ENCODE results near the gene ATL2. TPM values are rescaled to one million over a fixed set of nuclear protein-coding genes. Genes with fewer than 3 reads are reported as not detected.
"Not testable (repeated sequence)": the region's sequence is repeated elsewhere in the genome, so short reads cannot be mapped to it uniquely, and the experiment has no call there.

The ATL2 gene
- total RNA-seq, 2 experiments from 2014 or later = 47.9 to 51.9 TPM

DNA sequence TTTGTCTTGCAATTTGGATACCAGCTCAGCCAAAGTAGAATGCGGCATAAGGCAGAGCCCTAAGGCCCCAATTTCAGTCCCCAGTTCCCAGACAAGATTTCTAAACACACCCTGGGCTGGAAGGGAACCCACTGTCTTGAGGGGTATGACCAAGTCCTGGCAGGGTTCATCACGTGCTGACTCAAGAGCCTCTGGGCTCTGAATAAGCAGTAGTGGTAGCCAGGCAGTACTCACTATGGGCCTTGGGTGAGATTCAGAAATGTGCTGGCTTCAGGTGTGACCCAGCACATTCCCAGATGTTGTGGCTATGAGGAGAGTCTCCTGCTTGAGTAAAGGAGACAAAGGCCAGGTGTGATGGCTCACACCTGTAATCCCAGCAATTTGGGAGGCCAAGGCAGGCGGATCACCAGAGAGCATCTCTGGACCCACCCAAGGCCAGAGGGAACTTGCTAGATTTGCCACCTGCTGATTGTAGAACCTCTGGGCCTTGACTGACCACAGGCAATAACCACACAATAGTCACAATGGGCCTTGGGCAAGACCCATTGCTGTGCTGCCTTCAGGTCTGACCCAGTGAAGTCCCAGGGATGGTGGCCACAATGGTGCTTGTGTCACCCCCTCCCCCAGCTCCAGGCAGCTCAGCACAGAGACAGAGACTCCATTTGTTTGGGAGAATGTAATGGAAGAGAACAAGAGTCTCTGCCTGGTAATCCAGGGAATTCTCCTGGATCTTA, 74.9 kb downstream of the ATL2 start:
- H3K4me3 Mint-ChIP-seq = no peak overlapping the region

DNA sequence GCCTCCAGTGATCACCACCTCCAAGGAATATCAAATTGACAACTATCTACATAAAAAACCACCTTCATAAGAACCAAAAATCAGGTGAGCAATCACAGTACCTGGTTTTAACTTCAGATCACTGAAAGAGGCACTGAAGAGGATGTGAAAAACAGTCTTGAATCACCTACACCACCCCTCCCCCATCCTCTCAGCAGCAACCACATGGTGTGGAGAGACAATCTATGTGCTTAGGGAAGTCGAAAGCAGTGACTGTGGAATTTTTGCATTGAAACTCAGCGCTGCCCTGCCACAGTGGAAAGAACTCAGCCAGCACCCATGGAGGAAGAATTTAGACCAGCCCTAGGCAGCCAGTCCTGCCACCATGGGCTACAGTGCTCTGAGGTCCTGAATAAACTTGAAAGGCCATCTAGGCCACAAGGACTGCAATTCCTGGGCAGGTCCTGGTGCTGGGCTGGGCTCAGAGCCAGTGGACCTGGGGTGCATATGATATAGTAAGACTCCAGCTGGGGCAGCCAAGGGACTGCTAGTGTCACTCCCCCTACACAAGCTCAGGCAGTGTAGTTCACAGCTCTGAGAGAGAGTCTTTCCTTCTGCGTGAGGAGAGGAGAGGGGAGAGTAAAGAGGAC, 75.6 kb downstream of the ATL2 start:
- H3K4me3 Mint-ChIP-seq = no peak overlapping the region
- CTCF ChIA-PET = interaction anchor here (1.1 kb wide), 1 partner anchor 207 kb away, joined by 3 read pairs; no protein-coding TSS in a partner anchor
- H3K27ac Mint-ChIP-seq = no peak overlapping the region
- H3K9me3 Mint-ChIP-seq = no peaks in the 10 kb centered on the region
- peaks cover 75% of the 10 kb centered on the region for H3K36me3 Mint-ChIP-seq (ENCODE audit: low read depth)
- POLR2A ChIA-PET = interaction anchor here (0.6 kb wide), 1 partner anchor 398 kb away, joined by 3 read pairs; no protein-coding TSS in a partner anchor
- peak; percentile 20 for DNase-seq
- peaks cover 26% of the 10 kb centered on the region for H3K4me1 Mint-ChIP-seq
- no peaks in the 10 kb centered on the region for H3K27me3 Mint-ChIP-seq

More for the DNA sequence above, 74.9 kb downstream of the ATL2 start:
- no peak for DNase-seq
- peaks cover 71% of the 10 kb centered on the region for H3K36me3 Mint-ChIP-seq (ENCODE audit: low read depth)
- ChIA-PET CTCF (no interaction called here), POLR2A (no interaction called here)
- no peak overlapping the region for H3K27ac Mint-ChIP-seq
- peaks cover 26% of the 10 kb centered on the region for H3K4me1 Mint-ChIP-seq
- H3K27me3 Mint-ChIP-seq = no peaks in the 10 kb centered on the region
- H3K9me3 Mint-ChIP-seq = no peaks in the 10 kb centered on the region

DNA sequence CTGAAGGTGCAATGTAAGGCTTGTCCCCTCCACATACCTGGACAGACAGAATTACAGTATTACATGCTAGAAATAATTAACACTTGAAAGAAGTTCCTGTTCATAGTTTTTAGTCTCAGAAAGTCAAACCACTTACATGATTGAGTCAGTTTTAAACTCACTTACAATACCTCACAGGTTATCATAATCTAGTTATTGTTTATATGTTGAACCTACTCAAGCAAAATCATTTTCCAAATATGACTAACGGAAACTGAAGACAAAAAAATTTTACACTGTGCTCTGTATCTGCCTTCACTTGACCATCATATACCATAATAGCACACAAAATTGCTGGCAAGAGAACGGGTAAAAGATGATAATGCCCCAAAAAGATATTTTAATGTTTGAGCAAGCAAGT, 78.5 kb downstream of the ATL2 start:
- Mint-ChIP-seq H3K27me3 (no peaks in the 10 kb centered on the region), H3K9me3 (no peaks in the 10 kb centered on the region), H3K27ac (no peak overlapping the region), H3K36me3 (ENCODE audit: low read depth) (peaks cover 59% of the 10 kb centered on the region), H3K4me3 (no peak overlapping the region), H3K4me1 (peaks cover 14% of the 10 kb centered on the region)
- CTCF ChIA-PET = no interaction called here
- POLR2A ChIA-PET = no interaction called here
- DNase-seq = no peak

DNA sequence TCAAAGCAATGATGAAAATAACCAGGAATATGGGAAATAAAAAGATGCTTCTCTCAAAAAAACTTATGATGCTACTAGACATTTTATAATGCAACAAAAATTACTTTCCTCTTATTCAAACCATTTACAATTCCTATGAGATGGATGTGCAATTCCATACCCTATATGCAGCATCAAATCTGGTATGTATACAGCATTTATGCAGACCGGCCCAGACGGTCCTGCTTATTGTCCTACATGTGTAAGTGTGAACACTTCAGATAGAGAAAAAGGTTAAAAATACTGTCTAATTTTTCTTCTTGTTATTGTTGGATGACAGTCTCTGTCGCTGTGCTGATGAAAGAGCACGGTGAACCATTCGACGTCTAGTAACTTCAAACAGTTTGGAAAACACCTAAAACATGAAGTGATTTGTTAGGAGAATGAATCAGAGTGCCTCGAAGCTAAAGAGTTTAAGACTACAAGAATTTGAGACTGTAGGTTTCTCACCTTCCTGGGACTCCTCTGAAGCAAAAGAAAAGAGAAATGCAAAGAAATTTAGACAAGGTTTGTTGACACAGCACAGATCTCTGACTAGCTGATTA, 80.8 kb downstream of the ATL2 start:
- H3K4me3 Mint-ChIP-seq = no peak overlapping the region
- ChIA-PET CTCF (no interaction called here), POLR2A (no interaction called here)
- peaks cover 44% of the 10 kb centered on the region for H3K36me3 Mint-ChIP-seq (ENCODE audit: low read depth)
- no peak for DNase-seq
- H3K9me3 Mint-ChIP-seq = no peaks in the 10 kb centered on the region
- no peaks in the 10 kb centered on the region for H3K27me3 Mint-ChIP-seq
- H3K27ac Mint-ChIP-seq = no peak overlapping the region
- H3K4me1 Mint-ChIP-seq = peaks cover 3% of the 10 kb centered on the region

DNA sequence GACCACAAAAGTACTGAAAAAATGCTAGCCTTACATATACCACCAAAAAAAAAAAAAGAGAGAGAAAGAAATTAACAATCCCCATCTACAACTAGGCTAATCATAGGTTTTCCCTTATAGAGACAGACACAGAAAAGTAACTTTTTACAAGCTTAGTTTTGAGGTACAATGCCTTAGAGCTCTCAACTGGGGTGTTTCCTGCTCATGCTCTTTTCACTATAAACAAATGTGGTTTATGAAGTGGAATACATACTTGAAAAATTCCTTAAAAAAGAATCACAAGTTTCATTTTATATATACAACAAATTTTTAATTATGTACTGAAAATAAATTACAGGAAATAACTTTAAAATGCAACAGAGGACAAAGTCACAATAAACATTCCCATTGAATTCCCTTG, 82.5 kb downstream of the ATL2 start:
- Mint-ChIP-seq H3K27me3 (peaks cover 4% of the 10 kb centered on the region), H3K9me3 (no peaks in the 10 kb centered on the region), H3K36me3 (ENCODE audit: low read depth) (peaks cover 34% of the 10 kb centered on the region), H3K4me1 (no peaks in the 10 kb centered on the region), H3K4me3 (no peak overlapping the region), H3K27ac (no peak overlapping the region)
- DNase-seq = no peak
- ChIA-PET CTCF (interaction anchor here (0.8 to 2.6 kb wide), 3 partner anchors 21 to 127 kb away, joined by 3 to 6 read pairs (median 3); no protein-coding TSS in a partner anchor), POLR2A (no interaction called here)

- H3K27me3 Mint-ChIP-seq = peaks cover 7% of the 10 kb centered on the region
- no peaks in the 10 kb centered on the region for H3K4me1 Mint-ChIP-seq
- CTCF ChIA-PET = interaction anchor here (1.3 to 2.6 kb wide), 2 partner anchors 24 to 215 kb away, joined by 6 read pairs; no protein-coding TSS in a partner anchor
- no peak overlapping the region for H3K4me3 Mint-ChIP-seq
- POLR2A ChIA-PET = interaction anchor here (0.6 to 0.7 kb wide), 2 partner anchors 22 to 1390 kb away, joined by 3 read pairs; no protein-coding TSS in a partner anchor
- no peaks in the 10 kb centered on the region for H3K9me3 Mint-ChIP-seq
- no peak overlapping the region for H3K27ac Mint-ChIP-seq
- H3K36me3 Mint-ChIP-seq (ENCODE audit: low read depth) = peaks cover 24% of the 10 kb centered on the region
- no peak for DNase-seq
These were observed 83.8 kb downstream of the ATL2 start for GRCh38 chr2:38293152-38293865.

DNA sequence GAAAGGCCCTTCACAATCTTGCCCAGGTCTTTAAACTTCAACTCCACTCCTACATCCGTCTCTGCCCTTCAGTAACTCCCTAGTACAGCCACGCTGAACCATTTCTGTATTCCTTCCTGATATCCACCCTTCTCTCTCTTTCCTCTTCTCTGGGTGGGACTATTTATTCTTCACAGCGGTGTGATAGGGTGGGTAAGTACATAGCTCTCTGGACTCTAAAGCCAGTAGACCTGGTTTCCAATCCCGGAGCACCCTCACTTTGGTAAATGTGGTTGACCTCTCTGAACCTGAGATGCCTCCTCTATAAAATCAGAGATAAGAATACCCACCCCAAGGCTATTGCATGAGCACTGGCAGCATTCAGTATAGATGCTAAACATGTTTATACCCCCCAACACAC, 86.7 kb downstream of the ATL2 start:
- Mint-ChIP-seq H3K27me3 (peaks cover 16% of the 10 kb centered on the region), H3K4me3 (no peak overlapping the region), H3K4me1 (no peaks in the 10 kb centered on the region), H3K9me3 (no peaks in the 10 kb centered on the region), H3K36me3 (ENCODE audit: low read depth) (no peaks in the 10 kb centered on the region), H3K27ac (no peak overlapping the region)
- POLR2A ChIA-PET = no interaction called here
- CTCF ChIA-PET = interaction anchor here (1.3 kb wide), 1 partner anchor 218 kb away, joined by 5 read pairs; no protein-coding TSS in a partner anchor
- DNase-seq = no peak

- Mint-ChIP-seq H3K4me3 (no peak overlapping the region), H3K4me1 (no peaks in the 10 kb centered on the region), H3K36me3 (ENCODE audit: low read depth) (no peaks in the 10 kb centered on the region), H3K9me3 (no peaks in the 10 kb centered on the region), H3K27me3 (peaks cover 22% of the 10 kb centered on the region), H3K27ac (no peak overlapping the region)
- no peak for DNase-seq
- POLR2A ChIA-PET = no interaction called here
- CTCF ChIA-PET = no interaction called here
These were observed 92.1 kb downstream of the ATL2 start for GRCh38 chr2:38284971-38285370.

DNA sequence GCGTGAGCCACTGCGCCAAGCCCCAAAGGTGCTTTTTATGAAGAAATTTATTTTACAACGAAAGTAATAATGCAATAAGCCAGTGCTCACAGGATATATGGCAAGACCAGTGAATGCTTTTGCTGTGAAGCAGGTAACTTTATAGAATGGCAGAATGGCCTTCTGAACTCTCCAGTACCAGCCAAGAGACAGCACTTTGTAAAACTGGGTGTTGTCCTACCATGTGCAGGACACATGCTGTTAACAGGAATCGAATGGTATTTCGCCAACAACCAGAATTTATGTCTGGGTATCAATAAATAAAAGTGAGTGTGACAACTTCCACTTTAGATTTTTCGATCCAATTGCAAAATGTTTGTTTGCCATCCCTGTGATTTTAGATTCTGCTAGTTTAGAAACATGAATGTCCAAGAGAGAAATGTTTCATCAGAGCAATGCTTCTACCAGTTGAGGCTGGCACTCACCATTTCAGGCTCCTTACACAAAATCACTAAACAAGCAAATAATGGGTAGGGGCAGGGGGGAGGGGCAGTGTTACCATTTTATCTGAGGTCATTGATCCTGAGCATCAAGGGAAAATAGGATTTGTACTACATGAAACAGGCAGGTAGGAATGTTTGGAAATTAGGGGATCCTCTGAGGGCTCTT, 95.9 kb downstream of the ATL2 start:
- Mint-ChIP-seq H3K9me3 (no peaks in the 10 kb centered on the region), H3K4me3 (no peak overlapping the region), H3K27me3 (peaks cover 14% of the 10 kb centered on the region), H3K27ac (no peak overlapping the region), H3K4me1 (peaks cover 7% of the 10 kb centered on the region), H3K36me3 (ENCODE audit: low read depth) (no peaks in the 10 kb centered on the region)
- ChIA-PET CTCF (no interaction called here), POLR2A (no interaction called here)
- DNase-seq = no peak

GRCh38 chr2:38279201-38279600, 97.9 kb downstream of the ATL2 start:
- peaks cover 13% of the 10 kb centered on the region for H3K27me3 Mint-ChIP-seq

GRCh38 chr2:38278117-38278438, 99.0 kb downstream of the ATL2 start:
- H3K27me3 Mint-ChIP-seq; POLR2A ChIA-PET; H3K27ac Mint-ChIP-seq; H3K36me3 Mint-ChIP-seq (ENCODE audit: low read depth); CTCF ChIA-PET; H3K4me3 Mint-ChIP-seq; H3K9me3 Mint-ChIP-seq; DNase-seq: not testable (repeated sequence)
- peaks cover 10% of the 10 kb centered on the region for H3K4me1 Mint-ChIP-seq

More at GRCh38 chr2:38279201-38279600, 97.9 kb downstream of the ATL2 start:
- no peaks in the 10 kb centered on the region for H3K9me3 Mint-ChIP-seq
- no peak overlapping the region for H3K27ac Mint-ChIP-seq
- no peak for DNase-seq
- CTCF ChIA-PET = interaction anchor here (1.6 kb wide), 1 partner anchor 297 kb away, joined by 4 read pairs; no protein-coding TSS in a partner anchor
- no peaks in the 10 kb centered on the region for H3K36me3 Mint-ChIP-seq (ENCODE audit: low read depth)
- POLR2A ChIA-PET = no interaction called here
- H3K4me1 Mint-ChIP-seq = peaks cover 10% of the 10 kb centered on the region
- H3K4me3 Mint-ChIP-seq = no peak overlapping the region

- CTCF ChIA-PET = no interaction called here
- DNase-seq = no peak
- Mint-ChIP-seq H3K27ac (no peak overlapping the region), H3K9me3 (no peaks in the 10 kb centered on the region), H3K4me1 (peaks cover 10% of the 10 kb centered on the region), H3K27me3 (peaks cover 8% of the 10 kb centered on the region), H3K4me3 (no peak overlapping the region), H3K36me3 (ENCODE audit: low read depth) (no peaks in the 10 kb centered on the region)
- POLR2A ChIA-PET = no interaction called here
These were observed 99.6 kb downstream of the ATL2 start for GRCh38 chr2:38277245-38278116.
